GM19239 (cell line): Measurements from ENCODE around the gene ARHGDIA.

ENCODE experiments used
- DNase-seq: peaks from one replicate; pipeline ENCODE4 v3.0.0; 2011; ENCODE audit warnings: low spot score; ENCODE audit not compliant: insufficient read length
- FAIRE-seq: peaks from 2 replicates; lab custom pipeline; 2011; peaks lifted over from hg19 to GRCh38; lab: Jason Lieb, UNC

Gene ARHGDIA

DNA sequence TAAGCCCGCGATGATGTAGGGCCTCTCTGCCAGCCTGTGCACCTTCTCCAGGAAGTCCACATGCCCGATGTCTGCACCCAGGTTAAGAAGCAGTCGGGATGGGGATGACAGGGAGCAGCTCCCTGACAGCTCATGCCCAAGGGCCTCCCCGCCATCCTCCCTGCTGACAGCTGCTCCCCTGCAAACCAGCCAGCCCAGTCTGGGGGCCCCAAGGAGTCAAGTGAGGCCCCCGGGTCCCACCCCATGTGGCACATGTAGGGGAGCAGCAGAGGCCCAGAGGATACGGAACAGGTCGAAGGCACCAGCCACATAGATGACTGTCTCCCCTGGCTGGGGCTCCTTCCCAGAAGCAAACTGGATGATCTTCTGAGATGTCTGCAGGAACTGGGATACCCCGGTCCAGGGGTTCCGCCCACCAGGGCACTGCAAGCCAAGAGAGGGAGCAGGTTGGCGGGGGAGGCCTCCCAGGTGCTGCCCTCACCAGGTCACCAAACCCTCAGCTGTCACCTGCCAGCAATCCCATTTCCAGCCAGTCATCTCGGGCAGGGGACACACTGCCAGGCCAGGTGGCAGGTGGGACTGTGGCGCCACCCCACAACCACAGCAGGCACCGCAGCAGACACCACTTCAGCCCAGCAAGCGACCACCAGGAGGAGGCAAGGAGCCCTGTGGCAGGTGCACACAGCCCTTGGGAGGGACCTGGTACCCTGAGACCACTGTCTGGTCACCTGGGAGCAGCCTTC lies 35.5 kb upstream of the ARHGDIA start:
- no peak for DNase-seq
- FAIRE-seq: no peak

DNA sequence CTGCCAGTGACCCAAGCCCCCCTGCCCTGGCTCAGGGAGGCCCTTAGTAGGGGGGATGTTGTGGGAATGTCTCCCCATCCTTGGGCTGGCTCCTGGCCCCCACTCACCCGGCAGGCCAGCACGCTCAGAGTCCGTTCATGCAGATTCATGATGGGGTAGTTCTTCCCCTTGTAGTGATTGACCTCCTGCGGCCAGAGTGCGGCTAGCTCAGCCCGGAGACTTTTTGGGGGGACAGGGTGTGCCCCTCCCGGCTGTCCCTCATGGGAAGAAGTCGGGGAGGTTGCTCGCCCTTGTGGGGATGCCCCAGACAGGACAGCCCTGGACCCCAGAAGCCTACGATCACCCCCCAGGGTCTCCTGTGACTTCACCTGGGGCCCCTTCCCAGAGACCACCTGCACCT lies 34.9 kb upstream of the ARHGDIA start:
- FAIRE-seq (no peak), DNase-seq (no peak)

DNA sequence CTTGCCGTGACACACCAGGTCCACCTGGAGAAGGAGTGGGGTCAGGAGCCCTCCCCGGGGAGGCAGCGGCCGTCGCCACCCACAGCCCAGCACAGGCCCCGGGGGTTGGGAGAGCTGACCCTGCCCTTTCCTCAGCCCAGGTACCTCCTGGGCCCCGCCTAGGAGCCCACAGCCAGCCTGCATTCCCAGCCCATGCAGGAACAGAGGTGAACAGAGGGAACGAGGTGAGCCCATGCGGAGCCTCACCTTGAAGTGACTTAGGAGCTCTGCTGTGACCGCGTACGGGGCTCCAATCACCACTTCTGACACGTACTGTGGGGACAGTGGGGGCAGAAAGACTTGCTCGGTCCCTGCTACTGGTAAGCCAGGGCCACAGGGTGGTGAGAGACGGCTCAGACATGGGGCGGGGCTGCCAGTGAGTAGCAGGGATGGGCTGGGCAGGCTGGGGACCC lies 34.3 kb upstream of the ARHGDIA start:
- FAIRE-seq: no peak
- no peak for DNase-seq

DNA sequence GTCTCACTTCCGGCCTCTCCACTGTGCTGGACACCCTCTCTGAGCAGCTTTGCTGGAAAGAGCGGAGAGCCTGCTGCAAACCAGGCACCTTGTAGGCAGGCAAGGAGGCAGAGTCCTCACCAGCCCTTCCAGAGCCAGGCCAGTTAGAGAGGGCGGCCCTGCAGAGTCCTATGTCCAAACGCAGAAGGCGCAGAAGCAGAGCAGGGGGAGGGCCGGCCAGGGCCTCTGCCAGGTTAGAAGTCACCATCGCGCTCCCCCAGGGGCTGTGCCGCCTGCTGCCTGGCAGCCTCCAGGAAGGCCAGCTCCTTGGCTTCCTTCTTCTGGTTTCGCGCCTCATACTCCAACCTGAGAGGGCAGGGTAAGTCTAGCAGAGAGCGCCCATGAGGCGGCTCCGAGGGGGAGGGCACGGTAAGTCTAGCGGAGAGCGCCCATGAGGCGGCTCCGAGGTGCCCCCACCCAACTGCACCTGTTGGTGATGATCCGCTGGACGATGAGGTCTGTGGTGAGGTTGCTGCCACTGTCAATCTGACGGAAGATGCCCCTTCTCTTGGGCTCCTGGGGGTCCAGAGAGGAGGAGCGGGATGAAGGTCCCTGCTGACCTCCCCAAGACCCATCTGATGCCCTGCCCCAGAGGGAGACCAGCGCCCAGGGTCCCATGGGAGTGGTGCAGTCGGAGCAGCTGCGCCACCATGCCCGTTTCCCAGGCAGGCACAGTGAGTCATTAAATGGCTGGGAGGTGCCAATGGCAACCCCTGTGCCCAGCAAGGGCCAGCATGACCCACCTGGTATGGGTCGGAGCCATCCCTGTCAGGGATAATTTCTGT lies 33.7 kb upstream of the ARHGDIA start:
- no peak for FAIRE-seq
- DNase-seq: no peak

DNA sequence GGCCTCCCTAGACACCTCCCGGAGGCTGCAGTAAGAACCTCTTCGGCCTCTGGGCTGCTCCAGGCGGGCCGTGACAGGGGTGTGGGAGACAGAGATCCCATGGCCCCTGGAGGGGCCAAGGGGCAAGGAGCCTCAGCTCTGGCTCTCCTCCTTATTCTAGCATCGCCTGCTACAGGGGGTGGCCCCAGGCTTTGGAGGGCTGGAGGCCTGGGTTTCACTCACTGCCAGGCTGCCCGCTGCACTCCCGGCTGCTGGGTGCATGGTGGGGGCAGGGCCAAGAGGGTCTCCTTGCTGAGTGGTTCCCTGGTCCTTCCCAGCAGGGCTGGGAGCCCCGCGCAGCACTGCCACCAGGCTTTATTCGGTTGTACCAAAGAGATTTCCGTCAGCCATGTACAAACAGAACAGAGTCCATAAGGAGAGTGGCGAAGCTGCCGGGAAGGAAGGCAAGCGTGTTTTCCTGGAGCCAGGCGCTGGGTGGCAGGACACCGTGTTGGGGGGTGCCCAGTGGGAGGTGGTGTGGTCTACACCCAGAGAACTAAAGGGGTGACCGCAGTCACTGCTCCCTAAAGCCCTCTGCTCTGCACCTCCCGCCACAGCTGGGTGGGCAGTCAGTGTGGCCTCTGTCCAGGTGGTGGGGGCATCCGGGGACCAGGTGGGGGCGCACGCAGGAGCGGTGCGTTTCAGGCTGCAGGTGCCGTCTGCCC lies 32.9 kb upstream of the ARHGDIA start:
- FAIRE-seq (no peak), DNase-seq (no peak)

DNA sequence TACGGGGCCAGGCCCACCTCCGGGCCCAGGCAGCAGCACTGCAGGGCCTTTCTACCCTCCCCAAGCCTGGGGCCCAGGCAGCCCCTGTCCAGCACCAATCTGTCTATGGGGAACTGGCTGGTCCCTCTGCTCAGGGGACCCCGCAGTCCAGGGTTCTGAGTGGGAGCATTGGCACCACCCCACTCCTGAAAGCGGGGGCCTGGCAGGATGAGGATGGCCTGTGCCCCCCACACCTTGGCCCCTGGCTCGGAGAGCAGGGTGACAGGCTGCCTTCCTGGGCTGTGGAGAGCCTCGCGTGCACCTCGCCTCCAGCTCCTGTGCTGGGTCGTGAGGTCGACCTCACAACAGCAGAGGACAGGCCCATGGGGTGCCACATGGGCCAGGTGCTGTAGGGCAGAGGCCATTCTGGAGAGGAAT lies 32.3 kb upstream of the ARHGDIA start:
- no peak for FAIRE-seq
- DNase-seq: no peak

DNA sequence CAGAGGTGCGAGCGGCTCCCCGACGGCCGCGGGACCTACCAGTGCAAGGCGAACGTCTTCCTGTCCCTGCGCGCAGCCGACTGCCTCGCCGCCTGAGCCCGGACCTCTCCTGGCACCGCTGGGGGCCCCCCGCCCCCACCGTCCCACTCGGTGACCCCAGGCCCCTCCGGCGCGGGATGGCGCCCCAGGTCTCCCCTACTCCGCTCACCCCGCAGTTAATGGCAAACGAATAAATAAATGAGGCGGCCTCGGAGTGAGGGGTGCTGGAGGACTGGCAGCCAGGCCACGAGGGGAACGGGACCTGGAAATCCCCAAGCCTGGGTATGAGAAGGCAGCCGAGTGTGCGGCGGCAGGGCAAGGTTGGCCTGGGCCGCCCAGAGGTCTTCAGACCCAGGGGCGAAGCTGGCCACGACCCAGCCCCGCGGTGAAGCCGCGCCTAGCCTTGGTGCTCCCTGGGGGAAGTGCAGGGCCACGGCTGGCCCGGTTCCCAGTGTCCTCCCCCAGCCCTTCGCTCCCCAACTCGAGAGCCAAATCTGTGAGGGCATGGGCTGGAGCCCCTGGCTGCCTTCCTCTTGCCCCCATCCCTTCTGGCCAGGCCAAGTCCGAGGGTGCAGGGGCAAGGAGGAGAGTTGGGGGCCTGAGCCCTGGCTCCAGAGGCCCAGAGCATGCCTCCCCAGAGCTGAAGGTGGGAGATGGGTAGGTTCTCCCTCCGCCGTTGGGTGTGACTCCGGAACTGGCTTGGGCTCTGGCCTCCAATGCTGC lies 31.7 kb upstream of the ARHGDIA start:
- no peak for DNase-seq
- no peak for FAIRE-seq

DNA sequence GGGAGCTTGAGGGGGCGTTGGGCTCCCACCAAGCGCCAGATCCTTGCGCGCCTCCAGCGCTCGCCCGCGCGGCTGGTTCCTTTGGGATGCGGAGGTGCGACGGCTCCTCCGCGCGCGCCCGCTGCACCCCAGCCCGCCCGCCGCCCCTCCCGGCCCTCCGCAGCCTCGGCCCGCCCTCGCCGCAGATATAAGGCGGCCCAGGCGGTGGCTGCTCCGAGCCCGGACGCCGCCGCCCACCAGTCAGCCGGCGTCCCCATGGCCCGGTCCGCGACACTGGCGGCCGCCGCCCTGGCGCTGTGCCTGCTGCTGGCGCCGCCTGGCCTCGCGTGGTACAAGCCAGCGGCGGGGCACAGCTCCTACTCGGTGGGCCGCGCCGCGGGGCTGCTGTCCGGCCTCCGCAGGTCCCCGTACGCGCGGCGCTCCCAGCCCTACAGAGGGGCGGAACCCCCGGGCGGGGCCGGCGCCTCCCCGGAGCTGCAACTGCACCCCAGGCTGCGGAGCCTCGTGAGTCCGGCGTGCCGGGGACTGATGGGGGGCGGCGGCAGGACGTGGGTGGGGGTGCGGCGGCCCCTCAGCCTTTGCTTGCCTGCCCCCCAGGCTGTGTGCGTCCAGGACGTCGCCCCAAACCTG lies 31.0 kb upstream of the ARHGDIA start, which contains the start of gene NPB:
TSS of gene NPB (plus strand) at position 216 of the 630 bp plus-strand sequence. CDS start at position 256, 40 bp downstream.
- DNase-seq (no peak), FAIRE-seq (no peak)

DNA sequence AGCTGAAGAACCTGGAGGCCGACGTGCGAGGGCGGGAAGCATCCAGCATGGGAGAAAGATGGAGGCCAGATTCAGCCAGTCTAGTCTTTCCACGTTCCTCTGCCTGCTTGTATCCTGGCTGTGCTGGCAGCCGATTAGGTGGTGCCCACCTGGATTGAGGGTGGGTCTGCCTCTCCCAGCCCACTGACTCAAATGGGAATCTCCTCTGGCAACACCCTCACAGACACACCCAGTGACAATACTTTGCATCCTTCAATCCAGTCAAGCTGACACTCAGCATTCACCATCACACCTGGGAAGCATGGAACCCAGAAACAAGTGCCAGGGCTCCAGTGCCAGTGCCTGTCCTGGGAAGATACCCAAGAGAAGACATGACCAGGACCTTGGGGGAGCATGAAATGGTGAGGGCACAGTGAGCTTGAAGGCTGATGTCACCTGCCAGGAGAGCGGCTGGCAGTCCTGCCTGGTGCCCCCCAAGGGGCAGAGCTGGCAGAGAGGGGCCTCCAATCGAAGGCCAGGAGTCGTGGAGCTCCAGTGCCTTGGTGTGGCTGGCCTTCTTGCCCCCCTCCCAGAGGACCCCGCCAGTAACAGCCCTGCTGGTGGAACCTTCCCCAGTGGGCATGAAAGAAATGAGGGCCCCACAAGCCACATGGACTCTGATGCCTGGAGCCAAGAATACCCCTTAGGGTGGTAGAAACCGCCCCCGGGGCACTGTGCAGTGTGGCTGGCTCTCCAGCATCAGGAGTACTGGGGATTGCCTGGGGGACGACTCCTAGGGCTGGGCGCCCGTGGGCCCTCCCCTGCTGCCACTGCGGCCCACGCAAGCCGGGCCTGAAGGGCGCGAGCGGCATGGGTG lies 30.3 kb upstream of the ARHGDIA start:
- DNase-seq (no peak), FAIRE-seq (no peak)

DNA sequence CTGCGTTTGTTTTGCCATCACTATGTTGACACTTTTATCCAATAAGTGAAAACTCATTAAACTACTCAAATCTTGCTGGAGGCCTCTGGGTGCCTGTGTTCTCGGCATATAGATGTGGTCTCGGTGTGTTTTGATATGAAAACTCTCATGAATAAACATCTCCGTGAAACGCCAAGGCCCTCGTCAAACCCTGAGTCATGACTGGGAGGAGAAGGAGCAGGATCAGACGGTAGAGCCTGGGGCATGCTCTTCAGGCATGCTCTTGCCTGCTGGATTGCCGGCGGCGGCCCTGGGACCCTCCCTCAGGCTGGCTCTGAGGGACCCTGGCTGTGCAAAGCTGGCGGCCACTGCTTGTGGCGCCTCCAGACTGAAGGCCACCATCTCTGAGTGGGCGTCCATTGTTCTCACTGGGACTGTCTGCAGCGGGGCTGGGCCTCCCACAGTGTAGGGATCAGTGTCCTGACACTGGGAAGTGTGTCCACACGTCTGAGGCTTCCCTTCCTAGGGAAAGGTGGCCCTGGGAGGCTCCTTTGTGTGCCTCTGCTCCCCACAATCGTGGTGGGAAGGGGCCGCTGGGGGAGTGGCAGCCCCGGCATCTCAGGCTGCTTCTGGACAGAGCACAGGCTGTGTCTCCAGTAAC lies 29.2 kb upstream of the ARHGDIA start:
- FAIRE-seq: no peak
- no peak for DNase-seq

DNA sequence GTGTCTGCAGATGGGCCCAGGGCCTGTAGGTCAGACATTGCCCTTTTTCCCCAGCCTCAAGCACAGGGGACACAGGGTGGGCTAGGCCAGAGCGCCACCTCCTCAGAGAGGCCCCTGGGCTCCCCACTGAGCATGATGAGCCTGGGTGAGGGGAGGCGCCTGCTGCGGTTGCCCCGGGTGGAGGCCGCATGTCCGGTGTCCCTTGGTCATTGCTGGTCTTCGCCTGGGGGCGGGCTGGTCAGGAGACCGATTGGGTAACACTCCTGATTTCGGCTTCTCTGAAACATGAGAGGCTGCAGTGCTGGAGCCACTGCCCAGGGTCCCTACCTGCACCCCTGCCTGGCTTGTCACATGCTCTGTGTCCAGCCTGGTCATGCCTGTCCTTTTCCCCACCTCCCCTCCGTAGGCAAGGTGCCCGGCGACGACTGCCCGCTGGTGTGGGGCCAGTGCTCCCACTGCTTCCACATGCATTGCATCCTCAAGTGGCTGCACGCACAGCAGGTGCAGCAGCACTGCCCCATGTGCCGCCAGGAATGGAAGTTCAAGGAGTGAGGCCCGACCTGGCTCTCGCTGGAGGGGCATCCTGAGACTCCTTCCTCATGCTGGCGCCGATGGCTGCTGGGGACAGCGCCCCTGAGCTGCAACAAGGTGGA lies 28.5 kb upstream of the ARHGDIA start:
- DNase-seq: no peak
- no peak for FAIRE-seq

DNA sequence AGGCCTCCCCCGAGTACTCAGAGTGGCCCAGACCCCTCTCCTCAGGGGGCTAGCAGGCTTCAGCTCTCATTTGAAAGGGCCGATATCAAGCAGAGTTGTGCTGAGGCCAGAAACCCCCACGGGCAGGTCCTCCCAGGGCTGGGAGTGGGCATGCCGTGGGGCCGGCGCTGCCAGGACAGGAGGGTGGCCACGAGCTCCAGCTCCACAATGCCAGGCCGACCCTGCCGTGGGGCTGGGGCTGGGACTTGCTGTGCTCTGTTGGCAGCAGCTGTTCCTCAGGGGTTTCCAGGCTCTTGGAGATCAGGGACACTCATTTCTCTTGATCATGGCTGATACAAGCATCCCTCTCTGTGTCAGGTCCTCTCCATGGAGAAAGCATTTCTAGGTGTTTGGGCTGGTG lies 27.7 kb upstream of the ARHGDIA start:
- no peak for FAIRE-seq
- DNase-seq: no peak

DNA sequence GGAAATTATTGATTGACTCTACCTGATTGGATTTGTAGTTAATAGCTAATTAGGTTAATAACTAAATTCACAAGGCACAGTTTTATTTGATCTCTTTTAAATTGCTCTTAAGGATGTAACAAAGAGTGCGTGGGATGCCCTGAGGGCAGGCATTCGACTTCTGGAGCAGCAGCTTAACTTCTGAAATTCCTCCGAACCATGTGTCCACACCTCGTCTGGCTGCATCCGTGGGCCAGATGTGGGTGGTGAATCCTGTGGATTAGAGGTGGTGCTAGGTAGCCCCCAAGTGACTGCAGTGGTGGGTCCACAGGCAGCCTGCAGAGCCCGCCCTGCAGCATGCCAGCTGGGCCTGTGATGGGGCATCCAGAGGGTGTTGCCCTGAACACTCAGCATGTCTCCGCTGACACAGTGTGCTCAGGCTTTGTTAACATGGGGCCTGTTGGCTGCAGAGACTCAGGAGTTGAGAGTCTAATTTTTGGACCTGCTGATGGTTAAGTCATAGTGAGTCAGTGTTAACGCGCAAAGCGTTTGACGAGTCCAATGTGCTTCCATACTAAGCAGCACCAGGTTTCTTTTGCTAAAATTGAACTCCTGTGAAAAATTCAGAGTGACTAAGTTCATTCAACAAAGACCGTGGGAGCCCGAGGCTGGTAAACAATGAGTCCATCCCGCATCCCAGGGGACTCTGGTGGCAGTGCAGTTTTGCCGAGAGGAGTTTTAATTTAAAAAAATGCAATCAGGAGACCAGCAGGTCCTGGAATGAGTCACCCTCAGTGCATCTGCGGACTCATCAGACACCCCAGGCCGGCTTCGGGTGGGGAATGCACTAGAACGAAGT lies 27.1 kb upstream of the ARHGDIA start:
- FAIRE-seq: no peak
- DNase-seq: no peak

DNA sequence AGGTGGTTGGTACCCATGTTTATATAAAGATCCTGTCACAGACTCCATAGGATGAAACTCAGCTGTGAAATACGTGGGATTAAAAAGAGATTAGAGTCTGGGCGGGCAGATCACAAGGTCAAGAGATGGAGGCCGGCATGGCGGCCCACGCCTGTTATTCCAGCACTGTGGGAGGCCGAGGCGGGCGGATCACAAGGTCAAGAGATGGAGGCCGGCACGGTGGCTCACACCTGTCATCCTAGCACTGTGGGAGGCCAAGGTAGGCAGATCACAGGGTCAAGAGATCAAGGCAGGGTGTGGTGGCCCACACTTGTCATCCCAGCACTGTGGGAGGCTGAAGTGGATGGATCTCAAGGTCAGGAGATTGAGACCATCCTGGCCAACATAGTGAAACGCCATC lies 24.3 kb upstream of the ARHGDIA start:
- FAIRE-seq: no peak
- DNase-seq: no peak

DNA sequence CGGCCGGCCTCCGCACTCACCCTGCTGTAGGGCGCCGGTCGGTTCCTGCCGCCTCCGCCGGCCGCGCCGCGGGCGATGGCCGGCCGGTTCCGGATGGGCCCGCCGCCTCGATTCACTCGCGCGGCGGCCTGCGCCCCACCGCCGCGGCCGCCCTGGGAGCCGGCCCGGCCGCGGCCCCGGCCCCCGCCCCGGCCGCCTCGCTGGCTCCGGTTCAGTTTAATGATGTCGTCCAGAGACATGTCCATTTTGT lies 20.1 kb upstream of the ARHGDIA start:
- FAIRE-seq (no peak), DNase-seq (no peak)

DNA sequence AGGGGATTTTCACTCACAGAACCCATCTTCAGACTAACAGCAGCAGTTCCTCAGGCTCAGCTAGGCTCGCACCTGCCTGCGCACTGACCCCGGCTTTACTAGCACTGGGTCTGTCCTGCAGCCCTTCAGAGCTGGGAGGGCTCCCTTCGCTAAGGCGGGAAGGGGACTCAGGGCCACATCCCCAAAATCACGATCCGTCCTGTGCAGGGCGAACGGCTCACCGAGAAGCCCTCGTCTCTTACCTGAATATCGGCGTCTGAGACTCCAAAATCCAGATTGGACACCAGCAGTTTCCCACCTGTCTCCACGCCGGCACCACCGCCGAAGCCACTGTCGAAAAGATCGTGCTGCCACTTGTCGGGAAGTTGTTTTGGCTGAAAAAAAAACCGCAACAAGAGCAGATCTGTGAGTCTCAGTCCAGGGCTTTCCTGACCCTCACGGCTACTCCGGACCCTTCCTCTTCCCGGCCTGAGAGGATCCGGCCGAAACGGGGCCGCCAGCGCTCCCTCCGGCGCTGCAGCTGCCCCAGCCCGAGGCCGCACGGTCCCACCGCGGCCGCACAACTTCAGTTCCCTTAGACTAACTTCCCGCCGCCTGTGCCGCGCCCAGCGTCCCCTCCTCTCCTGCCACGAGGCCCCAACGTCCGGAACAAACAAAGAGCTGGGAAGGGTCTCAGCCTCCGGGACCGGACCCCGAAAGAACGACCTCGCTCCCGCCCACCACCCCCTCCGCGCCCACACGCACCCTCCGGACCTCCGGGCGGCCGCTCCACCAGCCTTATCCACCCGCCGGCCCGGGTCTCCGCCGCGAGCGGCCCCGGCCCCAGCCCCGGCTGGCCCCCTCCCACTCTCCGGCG lies 19.5 kb upstream of the ARHGDIA start:
- FAIRE-seq: no peak

More for the DNA sequence above, 19.5 kb upstream of the ARHGDIA start:
- DNase-seq: no peak
